Hepatocyte (in vitro differentiated cells): ENCODE results near the gene IL15. TPM values are rescaled to one million over a fixed set of nuclear protein-coding genes. Genes with fewer than 3 reads are reported as not detected.
"Not testable (repeated sequence)": the region's sequence is repeated elsewhere in the genome, so short reads cannot be mapped to it uniquely, and the experiment has no call there.

Experiments used
- DNase-seq: peaks from one replicate; pipeline ENCODE4 v3.0.0-alpha.2; 2016; ENCODE audit warnings: low spot score
- H2AFZ ChIP-seq: fragments of 200-600 bp; sonication (generic); 2 replicates; pipeline ENCODE4 v1.6.0; 2016; ENCODE audit warnings: antibody characterized with exemption, mild to moderate bottlenecking
- H3K27ac ChIP-seq: fragments of 200-600 bp; sonication (generic); 2 replicates; pipeline ENCODE4 v1.5.1; 2016; ENCODE audit warnings: mild to moderate bottlenecking
- H3K27me3 ChIP-seq: fragments of 200-600 bp; sonication (generic); 2 replicates; pipeline ENCODE4 v1.6.1; 2016
- H3K36me3 ChIP-seq: fragments of 200-600 bp; sonication (generic); replicated peaks from 2 replicates; pipeline ENCODE4 v1.5.1; 2016; ENCODE audit warnings: low read depth; ENCODE audit not compliant: insufficient read depth
- H3K4me1 ChIP-seq: fragments of 200-600 bp; sonication (generic); 2 replicates; pipeline ENCODE4 v1.5.1; 2016; ENCODE audit warnings: mild to moderate bottlenecking, moderate library complexity; ENCODE audit not compliant: insufficient read depth
- H3K4me2 ChIP-seq: fragments of 200-600 bp; sonication (generic); 2 replicates; pipeline ENCODE4 v1.6.0; 2016
- H3K4me3 ChIP-seq: fragments of 200-600 bp; sonication (generic); 2 replicates; pipeline ENCODE4 v1.5.1; 2016; ENCODE audit warnings: mild to moderate bottlenecking
- H3K79me2 ChIP-seq: fragments of 200-600 bp; sonication (generic); 2 replicates; pipeline ENCODE4 v1.6.0; 2017; ENCODE audit warnings: mild to moderate bottlenecking
- H3K9me2 ChIP-seq: fragments of 200-600 bp; sonication (generic); replicated peaks from 2 replicates; pipeline ENCODE4 v1.6.0; 2017; ENCODE audit warnings: mild to moderate bottlenecking; ENCODE audit not compliant: insufficient read depth
- H3K9me3 ChIP-seq: fragments of 200-600 bp; sonication (generic); 2 replicates; pipeline ENCODE4 v1.5.1; 2016; ENCODE audit warnings: low read depth, mild to moderate bottlenecking
- H4K20me1 ChIP-seq: fragments of 200-600 bp; sonication (generic); 2 replicates; pipeline ENCODE4 v1.6.0; 2016; ENCODE audit warnings: mild to moderate bottlenecking; ENCODE audit not compliant: insufficient read depth, poor library complexity, severe bottlenecking
- EZH2 ChIP-seq: fragments of 200-600 bp; sonication (generic); IDR thresholded peaks from 2 replicates; pipeline ENCODE4 v1.6.1; 2016; ENCODE audit warnings: antibody characterized with exemption, mild to moderate bottlenecking, borderline replicate concordance
- EZH2phosphoT487 ChIP-seq: fragments of 200-600 bp; sonication (generic); IDR thresholded peaks from one replicate; pipeline ENCODE4 v1.6.1; 2018; ENCODE audit warnings: antibody characterized with exemption, mild to moderate bottlenecking, low read depth, moderate library complexity; ENCODE audit not compliant: unreplicated experiment, severe bottlenecking
- WGBS: methylation state at CpG from one replicate; pipeline ENCODE4 v1.1.6; 2016; ENCODE audit warnings: low lambda C conversion rate; ENCODE audit errors: missing lambda C conversion rate; 5-methylcytosine and 5-hydroxymethylcytosine counted together
- polyA plus RNA-seq: library from polyadenylated mRNA; unstranded; fragments of >200 nt; fragmentation: Nextera tagmentation; extraction: Ambion mirVana; gene quantifications from 2 replicates; pipeline ENCODE4 v1.2.1, GENCODE V29; 2016
- total RNA-seq: library from RNA; depleted of rRNA; stranded (reverse); fragments of >200 nt; gene quantifications from 2 replicates; pipeline ENCODE4 v1.2.3, GENCODE V29; 2014
- TF ChIP-seq, protein P1 (sequence below): fragments of 200-600 bp; sonication (generic); IDR thresholded peaks from 2 replicates; pipeline ENCODE4 v1.5.1; 2016; ENCODE audit warnings: antibody characterized with exemption, mild to moderate bottlenecking; ENCODE audit not compliant: poor library complexity

The IL15 gene
- total and polyA plus RNA-seq, 2 experiments from 2014 or later: 0.83 to 5.0 TPM

DNA sequence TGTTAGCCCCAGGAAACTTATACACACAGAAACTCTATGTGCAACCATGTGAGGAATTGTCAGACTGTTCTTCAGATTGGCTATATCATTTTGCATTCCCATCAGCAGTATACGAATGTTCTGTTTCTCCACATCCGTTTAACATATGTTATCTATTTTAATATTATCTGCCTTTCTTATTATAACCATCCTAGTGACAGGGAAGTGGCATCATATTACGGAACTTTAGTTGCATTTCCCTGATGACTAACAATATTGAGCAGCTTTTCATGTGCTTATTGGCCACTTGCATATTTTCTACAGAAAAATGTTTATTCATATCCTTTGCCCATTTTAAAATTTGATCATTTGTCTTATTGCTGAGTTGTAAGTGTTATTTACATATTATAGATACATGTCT, 36.5 kb upstream of the IL15 start:
- no peak overlapping the region for H3K27ac ChIP-seq
- H3K79me2 ChIP-seq: no peaks in the 10 kb centered on the region
- TF ChIP-seq, protein P1, sequence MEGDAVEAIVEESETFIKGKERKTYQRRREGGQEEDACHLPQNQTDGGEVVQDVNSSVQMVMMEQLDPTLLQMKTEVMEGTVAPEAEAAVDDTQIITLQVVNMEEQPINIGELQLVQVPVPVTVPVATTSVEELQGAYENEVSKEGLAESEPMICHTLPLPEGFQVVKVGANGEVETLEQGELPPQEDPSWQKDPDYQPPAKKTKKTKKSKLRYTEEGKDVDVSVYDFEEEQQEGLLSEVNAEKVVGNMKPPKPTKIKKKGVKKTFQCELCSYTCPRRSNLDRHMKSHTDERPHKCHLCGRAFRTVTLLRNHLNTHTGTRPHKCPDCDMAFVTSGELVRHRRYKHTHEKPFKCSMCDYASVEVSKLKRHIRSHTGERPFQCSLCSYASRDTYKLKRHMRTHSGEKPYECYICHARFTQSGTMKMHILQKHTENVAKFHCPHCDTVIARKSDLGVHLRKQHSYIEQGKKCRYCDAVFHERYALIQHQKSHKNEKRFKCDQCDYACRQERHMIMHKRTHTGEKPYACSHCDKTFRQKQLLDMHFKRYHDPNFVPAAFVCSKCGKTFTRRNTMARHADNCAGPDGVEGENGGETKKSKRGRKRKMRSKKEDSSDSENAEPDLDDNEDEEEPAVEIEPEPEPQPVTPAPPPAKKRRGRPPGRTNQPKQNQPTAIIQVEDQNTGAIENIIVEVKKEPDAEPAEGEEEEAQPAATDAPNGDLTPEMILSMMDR: no peak
- TF ChIP-seq EZH2: no peak
- TF ChIP-seq EZH2phosphoT487: no peak
- H3K9me3 ChIP-seq: no peaks in the 10 kb centered on the region
- no peaks in the 10 kb centered on the region for H3K4me1 ChIP-seq
- H3K27me3 ChIP-seq: no peaks in the 10 kb centered on the region
- H4K20me1 ChIP-seq: no peaks in the 10 kb centered on the region
- H3K36me3 ChIP-seq: no peaks in the 10 kb centered on the region
- no peaks in the 10 kb centered on the region for H3K9me2 ChIP-seq
- 64% methylated on average over 3 of the region's 3 CpGs for WGBS
- no peak overlapping the region for H3K4me3 ChIP-seq
- no peak overlapping the region for H3K4me2 ChIP-seq
- no peak overlapping the region for H2AFZ ChIP-seq
- no peak for DNase-seq

DNA sequence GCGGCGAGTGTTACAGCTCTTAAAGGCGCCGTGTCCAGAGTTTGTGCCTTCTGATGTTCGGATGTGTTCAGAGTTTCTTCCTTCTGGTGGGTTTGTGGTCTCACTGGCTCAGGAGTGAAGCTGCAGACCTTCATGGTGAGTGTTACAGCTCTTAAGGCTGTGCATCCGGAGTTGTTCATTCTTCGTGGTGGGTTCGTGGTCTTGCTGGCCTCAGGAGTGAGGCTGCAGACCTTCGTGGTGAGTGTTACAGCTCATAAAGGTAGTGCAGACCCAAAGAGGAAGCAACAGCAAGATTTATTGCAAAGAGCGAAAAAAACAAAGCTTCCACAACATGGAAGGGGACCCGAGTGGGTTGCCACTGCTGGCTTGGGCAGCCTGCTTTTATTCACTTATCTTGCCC, 31.7 kb upstream of the IL15 start:
- 92% methylated on average over 11 of the region's 11 CpGs for WGBS

DNA sequence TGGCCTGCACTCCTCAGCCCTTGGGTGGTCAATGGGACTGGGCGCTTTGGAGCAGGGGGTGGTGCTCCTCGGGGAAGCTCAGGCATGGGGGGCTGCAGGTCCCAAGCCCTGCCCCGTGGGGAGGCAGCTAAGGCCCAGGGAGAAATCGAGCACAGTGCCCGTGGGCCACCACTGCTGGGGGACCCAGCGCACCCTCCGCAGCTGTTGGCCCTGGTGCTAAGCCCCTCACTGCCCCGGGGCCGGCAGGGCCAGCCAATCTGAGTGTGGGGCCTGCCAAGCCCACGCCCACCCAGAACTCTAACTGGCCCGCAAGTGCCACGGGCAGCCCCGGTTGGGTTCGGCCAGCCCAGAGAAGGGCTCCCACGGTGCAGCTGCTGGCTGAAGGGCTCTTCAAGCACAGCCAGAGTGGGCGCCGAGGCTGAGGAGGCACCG, 30.9 kb upstream of the IL15 start:
- H3K4me1 ChIP-seq: no peaks in the 10 kb centered on the region
- H3K27ac ChIP-seq: no peak overlapping the region
- no peaks in the 10 kb centered on the region for H3K27me3 ChIP-seq
- H3K36me3 ChIP-seq: no peaks in the 10 kb centered on the region
- no peaks in the 10 kb centered on the region for H4K20me1 ChIP-seq
- TF ChIP-seq EZH2 (no peak), EZH2phosphoT487 (no peak)
- TF ChIP-seq, protein P1: no peak
- no peak overlapping the region for H3K4me2 ChIP-seq
- no peaks in the 10 kb centered on the region for H3K79me2 ChIP-seq
- H2AFZ ChIP-seq: no peak overlapping the region
- WGBS: 94% methylated on average over 9 of the region's 18 CpGs
- no peaks in the 10 kb centered on the region for H3K9me2 ChIP-seq
- no peaks in the 10 kb centered on the region for H3K9me3 ChIP-seq
- no peak overlapping the region for H3K4me3 ChIP-seq
- DNase-seq: no peak

More for the DNA sequence above, 31.7 kb upstream of the IL15 start:
- not testable (repeated sequence) for H3K4me2 ChIP-seq, H3K27ac ChIP-seq, H3K9me3 ChIP-seq, DNase-seq, H3K79me2 ChIP-seq, H3K36me3 ChIP-seq, H3K9me2 ChIP-seq, H3K4me1 ChIP-seq, H4K20me1 ChIP-seq, H3K4me3 ChIP-seq, H3K27me3 ChIP-seq, H2AFZ ChIP-seq

DNA sequence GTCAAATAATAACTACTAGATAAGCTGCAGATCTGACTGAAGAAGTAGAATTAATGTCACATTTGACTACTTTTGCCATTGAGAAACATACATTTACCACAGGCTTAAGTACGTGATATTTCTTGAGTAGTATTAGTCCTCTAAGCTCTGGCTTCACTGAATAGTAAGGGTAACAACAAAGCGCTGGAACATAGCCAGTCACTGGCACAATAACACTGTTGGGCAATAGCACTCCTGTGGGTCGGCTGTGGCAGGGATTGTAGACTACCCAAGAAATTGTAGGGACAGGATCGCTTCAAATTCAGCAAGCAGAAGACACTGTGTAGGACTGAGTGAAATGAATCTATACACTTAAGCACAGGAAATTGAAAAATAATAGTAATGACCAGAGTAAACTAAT, 27.1 kb upstream of the IL15 start:
- Histone ChIP-seq H3K9me3 (no peaks in the 10 kb centered on the region), H3K4me1 (no peaks in the 10 kb centered on the region), H3K79me2 (no peaks in the 10 kb centered on the region), H3K9me2 (no peaks in the 10 kb centered on the region), H3K27me3 (no peaks in the 10 kb centered on the region), H3K4me3 (no peak overlapping the region), H3K36me3 (no peaks in the 10 kb centered on the region), H3K4me2 (no peak overlapping the region), H2AFZ (no peak overlapping the region), H3K27ac (no peak overlapping the region), H4K20me1 (no peaks in the 10 kb centered on the region)
- DNase-seq: no peak
- TF ChIP-seq EZH2phosphoT487 (no peak), EZH2 (no peak)
- TF ChIP-seq, protein P1: no peak
- WGBS: 85% methylated on average over 4 of the region's 4 CpGs
